ENCODE data around the gene MYO15B. TPM values are rescaled to one million over a fixed set of nuclear protein-coding genes. Genes with fewer than 3 reads are reported as not detected.

The MYO15B gene
- total RNA-seq, 1 donor from 2014 or later: 43.0 TPM

GRCh38 chr17:75634376-75634740, 46.8 kb downstream of the MYO15B start:
- DNase-seq: no peak
- no peaks in the 10 kb centered on the region for H3K36me3 ChIP-seq
- peak overlapping the region; percentile 64 for H3K4me3 ChIP-seq
- TF ChIP-seq, protein P1, sequence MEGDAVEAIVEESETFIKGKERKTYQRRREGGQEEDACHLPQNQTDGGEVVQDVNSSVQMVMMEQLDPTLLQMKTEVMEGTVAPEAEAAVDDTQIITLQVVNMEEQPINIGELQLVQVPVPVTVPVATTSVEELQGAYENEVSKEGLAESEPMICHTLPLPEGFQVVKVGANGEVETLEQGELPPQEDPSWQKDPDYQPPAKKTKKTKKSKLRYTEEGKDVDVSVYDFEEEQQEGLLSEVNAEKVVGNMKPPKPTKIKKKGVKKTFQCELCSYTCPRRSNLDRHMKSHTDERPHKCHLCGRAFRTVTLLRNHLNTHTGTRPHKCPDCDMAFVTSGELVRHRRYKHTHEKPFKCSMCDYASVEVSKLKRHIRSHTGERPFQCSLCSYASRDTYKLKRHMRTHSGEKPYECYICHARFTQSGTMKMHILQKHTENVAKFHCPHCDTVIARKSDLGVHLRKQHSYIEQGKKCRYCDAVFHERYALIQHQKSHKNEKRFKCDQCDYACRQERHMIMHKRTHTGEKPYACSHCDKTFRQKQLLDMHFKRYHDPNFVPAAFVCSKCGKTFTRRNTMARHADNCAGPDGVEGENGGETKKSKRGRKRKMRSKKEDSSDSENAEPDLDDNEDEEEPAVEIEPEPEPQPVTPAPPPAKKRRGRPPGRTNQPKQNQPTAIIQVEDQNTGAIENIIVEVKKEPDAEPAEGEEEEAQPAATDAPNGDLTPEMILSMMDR (IDR thresholded peaks at IDR 0.05; ENCODE audit: borderline replicate concordance): no peak
- H3K9me3 ChIP-seq (replicated peaks): no peaks in the 10 kb centered on the region
- peaks cover 69% of the 10 kb centered on the region for H3K4me1 ChIP-seq
- intact Hi-C loops (cut with micrococcal nuclease): loop anchor here (5.0 kb wide), 1 partner anchor 118 kb away; no protein-coding TSS in a partner anchor
- H3K27ac ChIP-seq (replicated peaks): peak overlapping the region; percentile 92
- H3K27me3 ChIP-seq (ENCODE audit: low read depth): no peaks in the 10 kb centered on the region

GRCh38 chr17:75634754-75635609, 47.4 kb downstream of the MYO15B start:
- peak overlapping the region; percentile 92 for H3K27ac ChIP-seq (replicated peaks)
- H3K4me3 ChIP-seq: peak overlapping the region; percentile 64
- H3K27me3 ChIP-seq (ENCODE audit: low read depth): no peaks in the 10 kb centered on the region
- no peaks in the 10 kb centered on the region for H3K9me3 ChIP-seq (replicated peaks)
- DNase-seq: no peak
- intact Hi-C loops (cut with micrococcal nuclease): loop anchor here (5.0 kb wide), 1 partner anchor 117 kb away; no protein-coding TSS in a partner anchor
- TF ChIP-seq, protein P1 (IDR thresholded peaks at IDR 0.05; ENCODE audit: borderline replicate concordance): no peak
- peaks cover 75% of the 10 kb centered on the region for H3K4me1 ChIP-seq
- peaks cover under 1% of the 10 kb centered on the region for H3K36me3 ChIP-seq

- peaks cover 83% of the 10 kb centered on the region for H3K4me1 ChIP-seq
- intact Hi-C loops (cut with micrococcal nuclease): no loop called here
- DNase-seq: peak; percentile 71
- H3K9me3 ChIP-seq (replicated peaks): no peaks in the 10 kb centered on the region
- peak overlapping the region; percentile 64 for H3K4me3 ChIP-seq
- TF ChIP-seq, protein P1 (IDR thresholded peaks at IDR 0.05; ENCODE audit: borderline replicate concordance): peak; percentile 23
- H3K27me3 ChIP-seq (ENCODE audit: low read depth): no peaks in the 10 kb centered on the region
- peaks cover 6% of the 10 kb centered on the region for H3K36me3 ChIP-seq
- peak overlapping the region; percentile 92 for H3K27ac ChIP-seq (replicated peaks)
Measured at GRCh38 chr17:75635610-75636202, 48.1 kb downstream of the MYO15B start.

DNA sequence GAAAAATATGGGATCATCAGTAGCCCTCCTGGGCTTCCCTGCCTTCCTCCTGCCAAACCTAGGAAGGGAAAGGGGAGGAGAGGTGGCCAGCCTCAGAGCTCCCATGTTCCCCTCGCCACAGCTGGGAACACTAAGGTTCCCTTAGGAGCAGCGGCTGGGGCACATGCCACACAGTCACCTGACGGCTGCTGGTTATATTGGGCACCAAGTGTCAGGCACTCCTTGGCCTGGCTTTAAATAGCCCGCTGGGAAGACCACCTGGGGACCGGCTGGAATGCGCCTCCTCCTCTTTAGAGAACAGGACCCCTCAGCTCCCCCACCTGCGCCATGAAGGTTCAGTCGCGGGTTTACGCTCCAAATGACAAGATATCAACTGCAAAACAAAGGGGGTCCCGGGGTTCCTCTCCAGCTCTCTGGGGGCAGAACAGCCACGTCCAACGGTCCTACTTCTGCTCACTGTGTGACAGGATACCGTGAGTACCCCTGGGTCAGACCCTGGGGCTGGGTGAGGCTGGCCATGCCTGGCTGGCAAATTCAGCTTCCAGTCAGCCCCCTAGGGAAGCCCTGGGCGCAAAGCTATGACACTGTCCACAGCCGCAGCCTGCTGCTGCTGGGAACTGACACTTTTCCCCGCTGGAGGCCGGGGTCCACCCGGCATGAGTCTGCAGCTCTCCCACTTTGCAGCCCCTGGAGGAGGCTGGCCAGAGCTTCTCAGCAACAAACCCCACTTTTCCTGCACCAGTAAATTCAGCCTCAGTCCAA, 49.0 kb downstream of the MYO15B start:
- Histone ChIP-seq H3K4me3 (peak overlapping the region; percentile 64), H3K36me3 (peaks cover 6% of the 10 kb centered on the region), H3K27me3 (ENCODE audit: low read depth) (no peaks in the 10 kb centered on the region), H3K9me3 (replicated peaks) (no peaks in the 10 kb centered on the region), H3K4me1 (peaks cover 90% of the 10 kb centered on the region), H3K27ac (replicated peaks) (peak overlapping the region; percentile 92)
- DNase-seq: peak; percentile 68
- TF ChIP-seq, protein P1 (IDR thresholded peaks at IDR 0.05; ENCODE audit: borderline replicate concordance): no peak
- intact Hi-C loops (cut with micrococcal nuclease): no loop called here

DNA sequence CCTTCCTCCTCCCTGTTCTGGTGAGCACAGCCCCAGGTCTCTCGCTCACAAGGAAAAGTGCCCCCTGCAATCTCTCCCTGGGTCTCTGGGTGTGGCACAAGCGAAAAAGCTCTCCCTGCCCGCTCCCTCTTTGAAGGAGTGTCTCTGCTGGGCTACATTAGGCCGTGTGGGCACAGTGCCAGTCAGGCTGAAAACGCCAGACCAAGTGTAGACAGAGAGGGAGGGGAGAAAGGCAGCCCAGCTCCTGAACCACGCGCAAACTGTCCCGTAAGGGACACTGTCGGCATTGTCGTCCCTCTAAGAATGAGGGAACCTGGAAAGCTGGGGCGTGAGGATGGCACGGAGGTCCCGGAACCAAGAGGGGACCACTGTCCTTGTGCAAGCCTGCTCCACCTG, 49.5 kb downstream of the MYO15B start:
- TF ChIP-seq, protein P1 (IDR thresholded peaks at IDR 0.05; ENCODE audit: borderline replicate concordance): no peak
- Histone ChIP-seq H3K36me3 (peaks cover 6% of the 10 kb centered on the region), H3K27ac (replicated peaks) (peak overlapping the region; percentile 92), H3K4me3 (peak overlapping the region; percentile 64), H3K9me3 (replicated peaks) (no peaks in the 10 kb centered on the region), H3K27me3 (ENCODE audit: low read depth) (no peaks in the 10 kb centered on the region), H3K4me1 (peaks cover 96% of the 10 kb centered on the region)
- peak; percentile 76 for DNase-seq
- intact Hi-C loops (cut with micrococcal nuclease): no loop called here

Data from left ventricle myocardium inferior (tissue), 1 donor.